K562 (cell line): Measurements from ENCODE around the gene RAD51AP1. TPM values are rescaled to one million over a fixed set of nuclear protein-coding genes. Genes with fewer than 3 reads are reported as not detected.

Experiments used
- ATAC-seq: fragments of 200-7000 bp; cut with Tn5 transposase; 3 replicates; pipeline ENCODE4 v1.9.1; 2020; ENCODE audit warnings: moderate library complexity
- BruUV-seq: library from RNA; stranded (reverse); fragments of 400-500 nt; replicated peaks from 2 replicates; lab custom pipeline; 2021; lab: Mats Ljungman, UMichigan
- CTCF ChIA-PET: fragments of 300-600 bp; formaldehyde crosslinking; extraction: SDS; loops from one replicate; lab custom pipeline; 2021; ENCODE audit warnings: low intra/inter-chr PET ratio; lab: Yijun Ruan, JAX
- POLR2A ChIA-PET: fragments of 300-600, 350-650 bp; sonication (Branson Sonifier 250); formaldehyde crosslinking; extraction: SDS; loops from one replicate; lab custom pipeline; 2021; ENCODE audit warnings: antibody characterized with exemption, inconsistent platforms; lab: Yijun Ruan, JAX
- DNase-seq, 4 experiments: peaks; one replicate each; pipeline versions ENCODE4 v3.0.0 to v3.0.0-alpha.2; 2011 to 2018; ENCODE audit warnings: low spot score in 3 of 4, mixed read lengths in 3 of 4; ENCODE audit errors: extremely low read depth in 1 of 4
- FAIRE-seq: peaks from 2 replicates; lab custom pipeline; 2011; peaks lifted over from hg19 to GRCh38; lab: Jason Lieb, UNC
- H2AFZ ChIP-seq: 2 replicates; pipeline ENCODE4 v1.6.0; 2011; ENCODE audit warnings: low read depth, low read length, control low read depth, inconsistent platforms
- H3K27ac ChIP-seq: fragments of 200-600 bp; 3 replicates; pipeline ENCODE4 v1.8.0; 2011; ENCODE audit warnings: low read depth, mild to moderate bottlenecking, control low read depth, inconsistent platforms, low read length, moderate library complexity, mixed read lengths; ENCODE audit errors: extremely low read depth
- H3K27me3 ChIP-seq, 2 experiments: fragments of 300-600 bp in 1 of 2; 2 replicates in 1 of 2; 3 replicates in 1 of 2; pipeline versions ENCODE4 v1.6.0 to v1.8.0; 2011; ENCODE audit warnings: inconsistent platforms in 2 of 2, low read length in 2 of 2, mild to moderate bottlenecking in 1 of 2, mixed read lengths in 1 of 2, moderate library complexity in 1 of 2; ENCODE audit not compliant: control insufficient read depth in 2 of 2, insufficient read depth in 2 of 2
- H3K36me3 ChIP-seq: fragments of 300-600 bp; 3 replicates; pipeline ENCODE4 v1.8.0; 2011; ENCODE audit warnings: mild to moderate bottlenecking, low read length, inconsistent platforms; ENCODE audit not compliant: control insufficient read depth, insufficient read depth
- H3K4me1 ChIP-seq, 2 experiments: fragments of 200-600 bp in 1 of 2; replicated peaks in 1 of 2; 2 replicates in 1 of 2; 3 replicates in 1 of 2; pipeline versions ENCODE4 v1.5.1 to v1.8.0; 2011; ENCODE audit warnings: inconsistent platforms in 2 of 2, low read length in 2 of 2, mild to moderate bottlenecking in 1 of 2, mixed read lengths in 1 of 2, moderate library complexity in 1 of 2; ENCODE audit not compliant: control insufficient read depth in 2 of 2, insufficient read depth in 2 of 2
- H3K4me2 ChIP-seq: 2 replicates; pipeline ENCODE4 v1.6.1; 2011; ENCODE audit warnings: low read length, control low read depth, inconsistent platforms, mixed read lengths; ENCODE audit not compliant: insufficient read depth
- H3K4me3 ChIP-seq: fragments of 200-600 bp; sonication (generic), shearing (Covaris generic); 2 replicates; pipeline ENCODE4 v1.5.1; 2016; ENCODE audit warnings: control low read depth, inconsistent platforms
- H3K79me2 ChIP-seq: fragments of 200-600 bp; 3 replicates; pipeline ENCODE4 v1.8.0; 2011; ENCODE audit warnings: low read length, inconsistent platforms; ENCODE audit not compliant: control insufficient read depth, insufficient read depth
- H3K9ac ChIP-seq, 2 experiments: 2 replicates each; pipeline versions ENCODE4 v1.6.0 to v1.6.1; 2011; ENCODE audit warnings: low read depth in 2 of 2, low read length in 2 of 2, control low read depth in 1 of 2, inconsistent platforms in 1 of 2, mild to moderate bottlenecking in 1 of 2, mixed read lengths in 1 of 2; ENCODE audit not compliant: insufficient read depth in 1 of 2
- H3K9me1 ChIP-seq: one replicate; pipeline ENCODE4 v1.6.0; 2011; ENCODE audit warnings: inconsistent platforms, mild to moderate bottlenecking, low read length, moderate library complexity; ENCODE audit not compliant: control insufficient read depth, insufficient read depth
- H3K9me3 ChIP-seq: replicated peaks from 2 replicates; pipeline ENCODE4 v1.5.1; 2011; ENCODE audit warnings: low read depth, low read length, inconsistent platforms; ENCODE audit not compliant: control insufficient read depth, insufficient read depth
- H4K20me1 ChIP-seq: replicated peaks from 2 replicates; pipeline ENCODE4 v1.6.1; 2011; ENCODE audit warnings: low read length, inconsistent platforms, mixed read lengths; ENCODE audit not compliant: control insufficient read depth, insufficient read depth
- CREB3L1 ChIP-seq: fragments of 450-650 bp; IDR thresholded peaks from 2 replicates; pipeline ENCODE4 v1.6.1; 2014; ENCODE audit warnings: low read depth, mild to moderate bottlenecking, moderate library complexity, borderline replicate concordance
- FUS ChIP-seq: fragments of 200-400 bp; formaldehyde crosslinking; optimal IDR thresholded peaks from 2 replicates; pipeline ENCODE3; 2017; ENCODE audit warnings: low read depth, low read length
- GABPB1 ChIP-seq: sonication (generic); formaldehyde crosslinking; IDR thresholded peaks from 2 replicates; pipeline ENCODE4 v1.8.0; 2022; ENCODE audit warnings: mild to moderate bottlenecking, missing genetic modification reagents
- GMEB1 ChIP-seq: fragments of 250-450 bp; sonication (Bioruptor Pico); IDR thresholded peaks from 2 replicates; pipeline ENCODE4 v1.4.0; 2020; ENCODE audit warnings: mild to moderate bottlenecking
- ILK ChIP-seq: fragments of 450-650 bp; IDR thresholded peaks from 2 replicates; pipeline ENCODE4 v1.6.1; 2016; ENCODE audit warnings: missing genetic modification characterization, low read depth, mild to moderate bottlenecking, missing compliant biosample characterization, moderate library complexity, borderline replicate concordance
- MEIS2 ChIP-seq: fragments of 450-650 bp; IDR thresholded peaks from 2 replicates; pipeline ENCODE4 v1.6.1; 2014; ENCODE audit warnings: mild to moderate bottlenecking; ENCODE audit not compliant: partially characterized antibody
- NCOA2 ChIP-seq, 2 experiments: fragments of 450-650 bp; IDR thresholded peaks; 2 replicates each; pipeline ENCODE4 v1.6.1; 2018; ENCODE audit warnings: mild to moderate bottlenecking in 2 of 2, moderate library complexity in 1 of 2; ENCODE audit not compliant: partially characterized antibody in 2 of 2
- NUFIP1 ChIP-seq: fragments of 450-650 bp; IDR thresholded peaks from 2 replicates; pipeline ENCODE4 v1.6.1; 2018; ENCODE audit not compliant: partially characterized antibody
- RBM25 ChIP-seq: fragments of 200-400 bp; formaldehyde crosslinking; IDR thresholded peaks from 2 replicates; pipeline ENCODE4 v1.6.1; 2018; ENCODE audit warnings: low read length, low read depth, moderate library complexity; ENCODE audit not compliant: severe bottlenecking
- SMARCC2 ChIP-seq: fragments of 450-650 bp; IDR thresholded peaks from 2 replicates; pipeline ENCODE4 v1.6.1; 2017; ENCODE audit warnings: antibody characterized with exemption, moderate library complexity, mild to moderate bottlenecking, low read depth
- SRF ChIP-seq, 2 experiments: fragments of 250-450, 450-650 bp in 1 of 2; sonication (Bioruptor Pico) in 1 of 2; sonication (generic) in 1 of 2; formaldehyde crosslinking; IDR thresholded peaks; 2 replicates each; pipeline versions ENCODE4 v1.5.0 to v1.5.1; 2020 to 2022; ENCODE audit warnings: mild to moderate bottlenecking in 1 of 2, missing genetic modification reagents in 1 of 2
- WGBS: fragments of 100-300 bp; shearing (Covaris generic); methylation state at CpG from one replicate; pipeline ENCODE4 v1.1.6; 2016; ENCODE audit warnings: low coverage, mixed read lengths; ENCODE audit not compliant: insufficient coverage; ENCODE audit errors: missing lambda C conversion rate; 5-methylcytosine and 5-hydroxymethylcytosine counted together
- in situ Hi-C: fragments of 300-500 bp; cut with MboI; formaldehyde crosslinking; loops from 4 replicates; pipeline ENCODE4 v1.15.0; 2018; ENCODE audit warnings: inconsistent platforms, mixed read lengths
- intact Hi-C: fragments of 100-400 bp; cut with micrococcal nuclease; formaldehyde crosslinking; loops from 2 replicates; pipeline ENCODE4 v1.14.2; 2022
- polyA plus RNA-seq, 8 experiments: library from polyadenylated mRNA; depleted of rRNA in 4 of 8; stranded (reverse) in 5 of 8; unstranded in 3 of 8; fragments of >200 nt; fragmentation: Nextera tagmentation in 2 of 8; fragmentation: Illumina TruSeq in 1 of 8; extraction: Ambion mirVana in 2 of 8; extraction: Trizol in 1 of 8; gene quantifications; 2 replicates each; pipeline versions ENCODE4 v1.2.1 to v1.2.3, GENCODE V29; 2011 to 2014; ENCODE audit warnings: inconsistent platforms in 1 of 8, missing spikeins in 1 of 8
- total RNA-seq, 7 experiments: library from RNA; depleted of rRNA in 6 of 7; stranded (reverse); fragments of >200 nt in 6 of 7; fragmentation: Illumina TruSeq in 2 of 7; extraction: Trizol in 2 of 7; gene quantifications; 2 replicates each; pipeline versions ENCODE4 v1.2.1 to v1.2.3, GENCODE V29; 2011 to 2021; ENCODE audit warnings: low replicate concordance in 1 of 7

Gene RAD51AP1
- total and polyA plus RNA-seq, 9 of the 15 experiments (the other 6 are each of a cell fraction or from before 2014, with no cell fraction given), result 43.8 to 111 (median 89.1) TPM

GRCh38 chr12:4566474-4566873 lies 27.8 kb downstream of the RAD51AP1 start:
- no TSS peak for BruUV-seq

More at GRCh38 chr12:4566474-4566873, 27.8 kb downstream of the RAD51AP1 start:
- FAIRE-seq (no peak), DNase-seq (no peak), ATAC-seq (no peak)
- Histone ChIP-seq H3K36me3 (no peaks in the 10 kb centered on the region), H3K4me2 (no peak overlapping the region), H4K20me1 (no peaks in the 10 kb centered on the region), H3K9me3 (no peaks in the 10 kb centered on the region), H3K4me1 (peaks cover 11 to 13% of the 10 kb centered on the region in 2 experiments; a peak in 4 of 5 replicates), H3K4me3 (no peak overlapping the region), H2AFZ (no peak overlapping the region), H3K27ac (no peak overlapping the region), H3K9me1 (no peaks in the 10 kb centered on the region), H3K9ac (no peak overlapping the region), H3K27me3 (no peaks in the 10 kb centered on the region), H3K79me2 (no peaks in the 10 kb centered on the region)
- in situ Hi-C loops, result no loop called here
- ChIA-PET CTCF (no interaction called here), POLR2A (interaction anchor here (0.6 kb wide), 1 partner anchor 504 kb away, joined by 3 read pairs; no protein-coding TSS in a partner anchor)
- WGBS, result 58% methylated on average over 2 of the region's 2 CpGs
- TF ChIP-seq MEIS2, result no peak
- no peak for TF ChIP-seq NCOA2 (IDR thresholded peaks at IDR 0.05; ENCODE audit: partially characterized antibody in 2 of 2)
- no peak for TF ChIP-seq SMARCC2
- TF ChIP-seq RBM25, result no peak
- no peak for TF ChIP-seq GABPB1 (CRISPR knock-in tag)
- no peak for TF ChIP-seq FUS
- TF ChIP-seq CREB3L1, result no peak
- TF ChIP-seq ILK, result no peak
- TF ChIP-seq SRF (CRISPR knock-in tag; IDR thresholded peaks at IDR 0.05), result no peak
- no peak for TF ChIP-seq GMEB1 (CRISPR knock-in tag)
- TF ChIP-seq NUFIP1, result no peak
- intact Hi-C loops, result no loop called here
